OCI-LY3 (cell line): ENCODE results near the gene SH2D2A.

Experiments
- H2AFZ ChIP-seq: fragments of 200-600, 300-600 bp; shearing (Covaris generic); 2 replicates; pipeline ENCODE4 v1.6.0; 2014; ENCODE audit warnings: antibody characterized with exemption, low read depth, low read length
- H3K27ac ChIP-seq: fragments of 200-600, 300-600 bp; sonication (generic); 2 replicates; pipeline ENCODE4 v1.5.1; 2014; ENCODE audit warnings: mild to moderate bottlenecking, low read length, moderate library complexity, mixed read lengths
- H3K27me3 ChIP-seq: fragments of 200-600, 300-600 bp; sonication (generic); 2 replicates; pipeline ENCODE4 v1.6.1; 2014; ENCODE audit warnings: low read depth, low read length, mixed read lengths
- H3K36me3 ChIP-seq: fragments of 200-600, 300-600 bp; sonication (generic); replicated peaks from 2 replicates; pipeline ENCODE3; 2014; ENCODE audit warnings: low read depth, low read length, mixed read lengths
- H3K4me1 ChIP-seq: fragments of 300-600, 200-600 bp; sonication (generic); 2 replicates; pipeline ENCODE4 v1.6.1; 2014; ENCODE audit warnings: low read length, mixed read lengths
- H3K4me2 ChIP-seq: fragments of 200-600, 300-600 bp; sonication (generic); 2 replicates; pipeline ENCODE4 v1.6.1; 2014; ENCODE audit warnings: low read length, mixed read lengths
- H3K4me3 ChIP-seq: fragments of 300-600, 200-600 bp; sonication (generic); 2 replicates; pipeline ENCODE4 v1.5.1; 2014; ENCODE audit warnings: antibody characterized with exemption, mild to moderate bottlenecking, low read length, moderate library complexity
- H3K79me2 ChIP-seq: fragments of 300-600, 200-600 bp; shearing (Covaris generic); 2 replicates; pipeline ENCODE4 v1.6.1; 2014; ENCODE audit warnings: mild to moderate bottlenecking, low read length, mixed read lengths
- H3K9ac ChIP-seq: fragments of 300-600, 200-600 bp; shearing (Covaris generic); 2 replicates; pipeline ENCODE4 v1.6.0; 2014; ENCODE audit warnings: mild to moderate bottlenecking, low read length, moderate library complexity
- H3K9me3 ChIP-seq: fragments of 200-600, 300-600 bp; shearing (Covaris generic); 2 replicates; pipeline ENCODE4 v1.6.1; 2014; ENCODE audit warnings: low read length, mixed read lengths; ENCODE audit not compliant: insufficient read depth
- H4K20me1 ChIP-seq: fragments of 200-600, 300-600 bp; sonication (generic); 2 replicates; pipeline ENCODE4 v1.6.1; 2016; ENCODE audit warnings: low read length, mixed read lengths; ENCODE audit not compliant: insufficient read depth
- CTCF ChIP-seq: fragments of 200-600, 300-600 bp; sonication (generic); IDR thresholded peaks from 2 replicates; pipeline ENCODE4 v1.5.1; 2014; ENCODE audit warnings: antibody characterized with exemption, low read length, low read depth
- EZH2phosphoT487 ChIP-seq: fragments of 200-600 bp; shearing (Covaris generic); IDR thresholded peaks from 2 replicates; pipeline ENCODE4 v1.6.1; 2018; ENCODE audit warnings: antibody characterized with exemption, mixed run types, low read depth

SH2D2A gene

GRCh38 chr1:156840898-156841279 is 24.2 kb upstream of the SH2D2A start:
- Histone ChIP-seq H3K4me1 (peaks cover 40% of the 10 kb centered on the region), H4K20me1 (no peaks in the 10 kb centered on the region), H3K9ac (no peak overlapping the region), H3K27me3 (no peaks in the 10 kb centered on the region), H2AFZ (no peak overlapping the region), H3K4me3 (no peak overlapping the region), H3K9me3 (no peaks in the 10 kb centered on the region), H3K27ac (no peak overlapping the region), H3K36me3 (no peaks in the 10 kb centered on the region), H3K4me2 (no peak overlapping the region), H3K79me2 (no peaks in the 10 kb centered on the region)
- TF ChIP-seq EZH2phosphoT487: no peak
- TF ChIP-seq CTCF: no peak

- no peaks in the 10 kb centered on the region for H3K27me3 ChIP-seq
- peaks cover 46% of the 10 kb centered on the region for H3K4me1 ChIP-seq
- H3K9ac ChIP-seq: no peak overlapping the region
- no peak overlapping the region for H3K4me2 ChIP-seq
- H4K20me1 ChIP-seq: no peaks in the 10 kb centered on the region
- no peaks in the 10 kb centered on the region for H3K36me3 ChIP-seq
- TF ChIP-seq CTCF (no peak), EZH2phosphoT487 (no peak)
- H3K27ac ChIP-seq: no peak overlapping the region
- no peak overlapping the region for H2AFZ ChIP-seq
- H3K9me3 ChIP-seq: no peaks in the 10 kb centered on the region
- no peaks in the 10 kb centered on the region for H3K79me2 ChIP-seq
- no peak overlapping the region for H3K4me3 ChIP-seq
These were observed 23.7 kb upstream of the SH2D2A start for GRCh38 chr1:156840186-156840897.

GRCh38 chr1:156839426-156840109 is 22.9 kb upstream of the SH2D2A start:
- H3K4me1 ChIP-seq: peaks cover 53% of the 10 kb centered on the region
- peak overlapping the region; percentile 66 for H3K4me2 ChIP-seq
- H2AFZ ChIP-seq: no peak overlapping the region
- no peak overlapping the region for H3K4me3 ChIP-seq
- H3K79me2 ChIP-seq: no peaks in the 10 kb centered on the region
- no peak overlapping the region for H3K27ac ChIP-seq
- no peak for TF ChIP-seq EZH2phosphoT487
- no peak for TF ChIP-seq CTCF
- no peaks in the 10 kb centered on the region for H3K27me3 ChIP-seq
- H3K9me3 ChIP-seq: no peaks in the 10 kb centered on the region
- H4K20me1 ChIP-seq: no peaks in the 10 kb centered on the region
- H3K36me3 ChIP-seq: no peaks in the 10 kb centered on the region
- no peak overlapping the region for H3K9ac ChIP-seq

- Histone ChIP-seq H3K4me3 (peak overlapping the region; percentile 44), H3K9ac (no peak overlapping the region), H3K27ac (no peak overlapping the region), H3K36me3 (no peaks in the 10 kb centered on the region), H4K20me1 (no peaks in the 10 kb centered on the region), H3K4me2 (peak overlapping the region; percentile 66), H2AFZ (no peak overlapping the region), H3K79me2 (no peaks in the 10 kb centered on the region), H3K4me1 (peaks cover 59% of the 10 kb centered on the region), H3K9me3 (no peaks in the 10 kb centered on the region), H3K27me3 (no peaks in the 10 kb centered on the region)
- no peak for TF ChIP-seq EZH2phosphoT487
- TF ChIP-seq CTCF: peak; percentile 97
These were observed 22.3 kb upstream of the SH2D2A start for GRCh38 chr1:156838972-156839371.
